HL-60 (cell line): ENCODE data around the gene MYO3B.

Experiments used
- DNase-seq, 2 experiments: peaks; one replicate each; pipeline ENCODE4 v3.0.0-alpha.2; 2010 to 2020; ENCODE audit warnings: low read depth in 1 of 2, low spot score in 1 of 2
- H3K27ac ChIP-seq: fragments of 250-450 bp; sonication (Bioruptor Pico); replicated peaks from 2 replicates; pipeline ENCODE4 v1.5.1; 2020; ENCODE audit warnings: mild to moderate bottlenecking, moderate library complexity
- H3K27me3 ChIP-seq: fragments of 250-450 bp; sonication (Bioruptor Pico); 2 replicates; pipeline ENCODE4 v1.5.1; 2021; ENCODE audit warnings: mild to moderate bottlenecking, moderate library complexity; ENCODE audit not compliant: insufficient read depth, poor library complexity, severe bottlenecking
- H3K4me3 ChIP-seq: replicated peaks from 2 replicates; pipeline ENCODE4 v1.5.1; 2011; ENCODE audit warnings: mild to moderate bottlenecking, control low read depth, low read length; ENCODE audit not compliant: insufficient read depth
- GABPA ChIP-seq: IDR thresholded peaks from 2 replicates; pipeline ENCODE4 v1.6.1; 2012; ENCODE audit warnings: low read depth
- POLR2AphosphoS5 ChIP-seq: IDR thresholded peaks from 2 replicates; pipeline ENCODE4 v1.6.1; 2012; ENCODE audit warnings: low read depth
- SPI1 ChIP-seq: IDR thresholded peaks from 2 replicates; pipeline ENCODE4 v1.6.1; 2012; ENCODE audit warnings: low read depth, mild to moderate bottlenecking, borderline replicate concordance
- TF ChIP-seq, protein P1 (sequence below): IDR thresholded peaks from 2 replicates; pipeline ENCODE4 v1.6.1; 2012; ENCODE audit warnings: low read depth; ENCODE audit not compliant: insufficient replicate concordance
- TF ChIP-seq, protein P2 (sequence below): IDR thresholded peaks from one replicate; pipeline ENCODE4 v1.5.1; 2011; ENCODE audit warnings: low read length, control low read depth, inconsistent platforms; ENCODE audit not compliant: insufficient read depth

The MYO3B gene

DNA sequence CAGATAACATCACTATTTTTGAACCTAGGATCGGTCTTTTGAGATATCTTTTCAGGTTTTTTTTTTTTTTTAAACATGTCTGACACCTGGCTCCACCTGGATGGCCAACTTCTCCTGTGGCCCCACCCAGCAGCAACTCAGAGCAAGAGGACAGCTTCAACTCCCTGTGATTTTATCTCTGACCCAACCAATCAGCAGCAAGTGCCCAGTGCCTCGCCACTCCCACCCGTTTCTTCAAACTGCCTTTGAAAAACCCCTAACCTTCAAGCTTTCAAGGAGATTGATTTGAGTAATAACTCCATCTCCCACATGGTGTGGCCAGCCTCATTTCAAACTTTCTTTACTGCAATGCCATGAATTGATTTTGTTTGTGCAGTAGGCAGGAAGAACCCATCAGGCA, 19.0 kb downstream of the MYO3B start:
- no peak for DNase-seq
- TF ChIP-seq, protein P1, sequence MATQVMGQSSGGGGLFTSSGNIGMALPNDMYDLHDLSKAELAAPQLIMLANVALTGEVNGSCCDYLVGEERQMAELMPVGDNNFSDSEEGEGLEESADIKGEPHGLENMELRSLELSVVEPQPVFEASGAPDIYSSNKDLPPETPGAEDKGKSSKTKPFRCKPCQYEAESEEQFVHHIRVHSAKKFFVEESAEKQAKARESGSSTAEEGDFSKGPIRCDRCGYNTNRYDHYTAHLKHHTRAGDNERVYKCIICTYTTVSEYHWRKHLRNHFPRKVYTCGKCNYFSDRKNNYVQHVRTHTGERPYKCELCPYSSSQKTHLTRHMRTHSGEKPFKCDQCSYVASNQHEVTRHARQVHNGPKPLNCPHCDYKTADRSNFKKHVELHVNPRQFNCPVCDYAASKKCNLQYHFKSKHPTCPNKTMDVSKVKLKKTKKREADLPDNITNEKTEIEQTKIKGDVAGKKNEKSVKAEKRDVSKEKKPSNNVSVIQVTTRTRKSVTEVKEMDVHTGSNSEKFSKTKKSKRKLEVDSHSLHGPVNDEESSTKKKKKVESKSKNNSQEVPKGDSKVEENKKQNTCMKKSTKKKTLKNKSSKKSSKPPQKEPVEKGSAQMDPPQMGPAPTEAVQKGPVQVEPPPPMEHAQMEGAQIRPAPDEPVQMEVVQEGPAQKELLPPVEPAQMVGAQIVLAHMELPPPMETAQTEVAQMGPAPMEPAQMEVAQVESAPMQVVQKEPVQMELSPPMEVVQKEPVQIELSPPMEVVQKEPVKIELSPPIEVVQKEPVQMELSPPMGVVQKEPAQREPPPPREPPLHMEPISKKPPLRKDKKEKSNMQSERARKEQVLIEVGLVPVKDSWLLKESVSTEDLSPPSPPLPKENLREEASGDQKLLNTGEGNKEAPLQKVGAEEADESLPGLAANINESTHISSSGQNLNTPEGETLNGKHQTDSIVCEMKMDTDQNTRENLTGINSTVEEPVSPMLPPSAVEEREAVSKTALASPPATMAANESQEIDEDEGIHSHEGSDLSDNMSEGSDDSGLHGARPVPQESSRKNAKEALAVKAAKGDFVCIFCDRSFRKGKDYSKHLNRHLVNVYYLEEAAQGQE = no peak
- TF ChIP-seq, protein P2, sequence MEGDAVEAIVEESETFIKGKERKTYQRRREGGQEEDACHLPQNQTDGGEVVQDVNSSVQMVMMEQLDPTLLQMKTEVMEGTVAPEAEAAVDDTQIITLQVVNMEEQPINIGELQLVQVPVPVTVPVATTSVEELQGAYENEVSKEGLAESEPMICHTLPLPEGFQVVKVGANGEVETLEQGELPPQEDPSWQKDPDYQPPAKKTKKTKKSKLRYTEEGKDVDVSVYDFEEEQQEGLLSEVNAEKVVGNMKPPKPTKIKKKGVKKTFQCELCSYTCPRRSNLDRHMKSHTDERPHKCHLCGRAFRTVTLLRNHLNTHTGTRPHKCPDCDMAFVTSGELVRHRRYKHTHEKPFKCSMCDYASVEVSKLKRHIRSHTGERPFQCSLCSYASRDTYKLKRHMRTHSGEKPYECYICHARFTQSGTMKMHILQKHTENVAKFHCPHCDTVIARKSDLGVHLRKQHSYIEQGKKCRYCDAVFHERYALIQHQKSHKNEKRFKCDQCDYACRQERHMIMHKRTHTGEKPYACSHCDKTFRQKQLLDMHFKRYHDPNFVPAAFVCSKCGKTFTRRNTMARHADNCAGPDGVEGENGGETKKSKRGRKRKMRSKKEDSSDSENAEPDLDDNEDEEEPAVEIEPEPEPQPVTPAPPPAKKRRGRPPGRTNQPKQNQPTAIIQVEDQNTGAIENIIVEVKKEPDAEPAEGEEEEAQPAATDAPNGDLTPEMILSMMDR = no peak
- TF ChIP-seq GABPA (no peak), POLR2AphosphoS5 (no peak), SPI1 (no peak)
- no peak overlapping the region for H3K4me3 ChIP-seq
- no peak overlapping the region for H3K27ac ChIP-seq
- no peaks in the 10 kb centered on the region for H3K27me3 ChIP-seq

DNA sequence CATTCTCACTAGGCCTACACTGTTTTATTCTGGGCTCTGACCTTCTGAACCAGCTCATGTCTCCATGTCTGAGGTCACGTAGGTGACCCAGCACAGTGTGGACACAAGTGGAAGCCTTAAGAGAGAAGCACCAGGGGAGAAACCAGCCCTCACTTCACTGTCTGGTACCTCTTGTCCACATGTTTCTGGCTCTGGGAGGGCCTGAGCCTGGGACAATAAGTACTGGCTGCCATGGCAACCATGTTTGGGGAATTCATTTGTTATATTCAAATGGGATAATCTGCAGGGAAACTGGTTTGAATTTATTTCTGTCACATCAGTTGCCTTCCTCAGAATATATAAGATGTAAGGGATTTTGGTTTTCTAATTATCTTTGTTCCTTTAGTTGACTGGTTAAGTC, 23.3 kb downstream of the MYO3B start:
- no peak overlapping the region for H3K4me3 ChIP-seq
- TF ChIP-seq, protein P1 = no peak
- no peaks in the 10 kb centered on the region for H3K27me3 ChIP-seq
- DNase-seq = no peak
- H3K27ac ChIP-seq = no peak overlapping the region

DNA sequence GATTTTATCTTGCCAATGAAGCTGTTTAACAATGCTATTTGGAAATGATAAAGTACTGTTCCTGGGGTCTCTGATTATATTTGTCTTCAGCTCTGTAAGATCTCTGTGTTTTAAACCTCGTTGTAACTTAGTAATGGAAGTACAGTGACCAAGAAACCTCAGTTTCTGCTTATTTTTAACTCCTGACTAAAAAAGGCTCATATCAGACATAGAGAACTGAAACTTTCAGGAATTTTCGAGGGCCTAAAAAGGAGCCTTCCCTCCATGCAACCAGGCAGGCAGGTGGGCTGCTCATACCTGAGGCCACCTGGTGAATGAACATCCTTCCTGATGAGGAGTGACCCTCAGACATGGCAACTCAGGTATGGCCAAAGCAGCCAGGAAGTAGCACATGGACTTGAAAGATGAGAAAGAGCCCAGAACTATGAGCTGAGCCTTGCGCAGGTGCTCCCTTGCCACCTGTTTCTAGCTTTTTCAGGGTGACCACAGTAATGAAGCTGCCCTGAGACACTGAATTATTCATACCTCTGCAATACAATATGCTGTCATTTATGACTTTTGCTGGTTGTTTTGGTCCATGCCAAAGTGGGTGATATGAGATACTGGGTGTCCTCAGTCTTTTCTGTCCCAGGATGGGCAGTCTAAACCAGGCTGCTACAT, 23.9 kb downstream of the MYO3B start:
- no peak for DNase-seq
- Histone ChIP-seq H3K27ac (no peak overlapping the region), H3K4me3 (no peak overlapping the region), H3K27me3 (no peaks in the 10 kb centered on the region)
- TF ChIP-seq SPI1 (no peak), POLR2AphosphoS5 (no peak), GABPA (no peak)
- TF ChIP-seq, protein P1 = no peak
- TF ChIP-seq, protein P2 = no peak
